K562 (cell line): ENCODE results near the gene NOSIP. TPM values are rescaled to one million over a fixed set of nuclear protein-coding genes. Genes with fewer than 3 reads are reported as not detected.

ENCODE experiments used
- polyA plus RNA-seq, 8 experiments: library from polyadenylated mRNA; depleted of rRNA in 4 of 8; stranded (reverse) in 5 of 8; unstranded in 3 of 8; fragments of >200 nt; fragmentation: Nextera tagmentation in 2 of 8; fragmentation: Illumina TruSeq in 1 of 8; extraction: Ambion mirVana in 2 of 8; extraction: Trizol in 1 of 8; gene quantifications; 2 replicates each; pipeline versions ENCODE4 v1.2.1 to v1.2.3, GENCODE V29; 2011 to 2014; ENCODE audit warnings: inconsistent platforms in 1 of 8, missing spikeins in 1 of 8
- small RNA-seq: library from RNA; depleted of rRNA; stranded (forward); fragments of <200 nt; gene quantifications from one replicate; pipeline ENCODE3, GENCODE V24; 2014
- total RNA-seq, 7 experiments: library from RNA; depleted of rRNA in 6 of 7; stranded (reverse); fragments of >200 nt in 6 of 7; fragmentation: Illumina TruSeq in 2 of 7; extraction: Trizol in 2 of 7; gene quantifications; 2 replicates each; pipeline versions ENCODE4 v1.2.1 to v1.2.3, GENCODE V29; 2011 to 2021; ENCODE audit warnings: low replicate concordance in 1 of 7

The NOSIP gene
- total and polyA plus RNA-seq, 9 of the 15 experiments (the other 6 are each of a cell fraction or from before 2014, with no cell fraction given) = 14.4 to 153 (median 79.9) TPM

Small RNAs within 50 kb of the gene (small RNA-seq; reads per million reads assigned to genes)
- not detected for gene RF00019

Other genes with a start within 250 kb of the NOSIP start
Only the 7 nearest of the 27 such genes appear.
- 4,429 and 4,457 TPM in 2 replicates for gene RPS11, start 84.1 kb downstream of the NOSIP start, total RNA-seq (2014; rRNA removed)
- gene RPS11, start 84.1 kb downstream of the NOSIP start, total RNA-seq (2014; rRNA removed; fragmentation: Illumina TruSeq; extraction: Trizol) = 3,727 and 4,095 TPM in 2 replicates
- 4,584 and 4,811 TPM in 2 replicates for gene RPS11, start 84.1 kb downstream of the NOSIP start, total RNA-seq (2015; rRNA removed; fragmentation: Illumina TruSeq; extraction: Trizol)
- gene RPS11, start 84.1 kb downstream of the NOSIP start, total RNA-seq (2021) = 2,569 and 2,586 TPM in 2 replicates
- gene RPS11, start 84.1 kb downstream of the NOSIP start, polyA plus RNA-seq (2011; rRNA removed) = 3,634 and 4,412 TPM in 2 replicates
- gene RPS11, start 84.1 kb downstream of the NOSIP start, polyA plus RNA-seq (2014; fragmentation: Illumina TruSeq; extraction: Trizol) = 9,049 and 9,152 TPM in 2 replicates
- gene RPS11, start 84.1 kb downstream of the NOSIP start, polyA plus RNA-seq (2014; fragmentation: Nextera tagmentation; extraction: Ambion mirVana) = 1,000 to 10,000 TPM; 3,635 to 4,338 TPM
- gene RPS11, start 84.1 kb downstream of the NOSIP start, polyA plus RNA-seq (2014; rRNA removed) = 4,533 and 5,388 TPM in 2 replicates
- gene FCGRT, start 67.9 kb downstream of the NOSIP start, total RNA-seq (2014; rRNA removed) = 0.77 and 2.8 TPM in 2 replicates
- 0.38 and 1.1 TPM in 2 replicates for gene FCGRT, start 67.9 kb downstream of the NOSIP start, total RNA-seq (2014; rRNA removed; fragmentation: Illumina TruSeq; extraction: Trizol)
- 1.2 and 1.7 TPM in 2 replicates for gene FCGRT, start 67.9 kb downstream of the NOSIP start, total RNA-seq (2015; rRNA removed; fragmentation: Illumina TruSeq; extraction: Trizol)
- gene FCGRT, start 67.9 kb downstream of the NOSIP start, total RNA-seq (2021) = 2.2 and 4.0 TPM in 2 replicates
- gene FCGRT, start 67.9 kb downstream of the NOSIP start, polyA plus RNA-seq (2011; rRNA removed) = 1.0 and 8.6 TPM in 2 replicates
- 1.4 and 1.6 TPM in 2 replicates for gene FCGRT, start 67.9 kb downstream of the NOSIP start, polyA plus RNA-seq (2014; fragmentation: Illumina TruSeq; extraction: Trizol)
- under 1 TPM; 0.11 to 0.18 TPM for gene FCGRT, start 67.9 kb downstream of the NOSIP start, polyA plus RNA-seq (2014; fragmentation: Nextera tagmentation; extraction: Ambion mirVana)
- gene FCGRT, start 67.9 kb downstream of the NOSIP start, polyA plus RNA-seq (2014; rRNA removed) = 1.8 and 2.2 TPM in 2 replicates
- 14.1 and 17.7 TPM in 2 replicates for gene RCN3, start 52.6 kb downstream of the NOSIP start, total RNA-seq (2014; rRNA removed)
- gene RCN3, start 52.6 kb downstream of the NOSIP start, total RNA-seq (2014; rRNA removed; fragmentation: Illumina TruSeq; extraction: Trizol) = 0.70 and 1.3 TPM in 2 replicates
- 2.6 and 3.2 TPM in 2 replicates for gene RCN3, start 52.6 kb downstream of the NOSIP start, total RNA-seq (2015; rRNA removed; fragmentation: Illumina TruSeq; extraction: Trizol)
- 9.0 TPM in 2 replicates for gene RCN3, start 52.6 kb downstream of the NOSIP start, total RNA-seq (2021)
- gene RCN3, start 52.6 kb downstream of the NOSIP start, polyA plus RNA-seq (2011; rRNA removed) = 1.6 and 3.3 TPM in 2 replicates
- gene RCN3, start 52.6 kb downstream of the NOSIP start, polyA plus RNA-seq (2014; fragmentation: Illumina TruSeq; extraction: Trizol) = 2.0 and 6.4 TPM in 2 replicates
- gene RCN3, start 52.6 kb downstream of the NOSIP start, polyA plus RNA-seq (2014; fragmentation: Nextera tagmentation; extraction: Ambion mirVana) = under 1 TPM; 0.43 to 0.76 TPM
- 4.9 and 6.8 TPM in 2 replicates for gene RCN3, start 52.6 kb downstream of the NOSIP start, polyA plus RNA-seq (2014; rRNA removed)
- 0.73 and 2.3 TPM in 2 replicates for gene PRRG2, start 760 bp upstream of the NOSIP start, total RNA-seq (2014; rRNA removed)
- 0.33 TPM in 1 of 2 replicates, not detected in the other for gene PRRG2, start 760 bp upstream of the NOSIP start, total RNA-seq (2014; rRNA removed; fragmentation: Illumina TruSeq; extraction: Trizol)
- 0.65 and 0.94 TPM in 2 replicates for gene PRRG2, start 760 bp upstream of the NOSIP start, total RNA-seq (2015; rRNA removed; fragmentation: Illumina TruSeq; extraction: Trizol)
- gene PRRG2, start 760 bp upstream of the NOSIP start, total RNA-seq (2021) = 1.1 TPM in 2 replicates
- gene PRRG2, start 760 bp upstream of the NOSIP start, polyA plus RNA-seq (2011; rRNA removed) = 0.13 and 0.20 TPM in 2 replicates
- gene PRRG2, start 760 bp upstream of the NOSIP start, polyA plus RNA-seq (2014; fragmentation: Illumina TruSeq; extraction: Trizol) = 0.12 and 0.36 TPM in 2 replicates
- under 1 TPM; 0.06 to 0.11 TPM for gene PRRG2, start 760 bp upstream of the NOSIP start, polyA plus RNA-seq (2014; fragmentation: Nextera tagmentation; extraction: Ambion mirVana)
- 1.1 and 1.4 TPM in 2 replicates for gene PRRG2, start 760 bp upstream of the NOSIP start, polyA plus RNA-seq (2014; rRNA removed)
- gene PRR12, start 10.6 kb upstream of the NOSIP start, total RNA-seq (2014; rRNA removed) = 1.5 and 2.8 TPM in 2 replicates
- 0.29 and 0.33 TPM in 2 replicates for gene PRR12, start 10.6 kb upstream of the NOSIP start, total RNA-seq (2014; rRNA removed; fragmentation: Illumina TruSeq; extraction: Trizol)
- 0.98 and 1.7 TPM in 2 replicates for gene PRR12, start 10.6 kb upstream of the NOSIP start, total RNA-seq (2015; rRNA removed; fragmentation: Illumina TruSeq; extraction: Trizol)
- 18.8 and 21.1 TPM in 2 replicates for gene PRR12, start 10.6 kb upstream of the NOSIP start, total RNA-seq (2021)
- 0.24 and 0.57 TPM in 2 replicates for gene PRR12, start 10.6 kb upstream of the NOSIP start, polyA plus RNA-seq (2011; rRNA removed)
- 3.0 and 6.1 TPM in 2 replicates for gene PRR12, start 10.6 kb upstream of the NOSIP start, polyA plus RNA-seq (2014; fragmentation: Illumina TruSeq; extraction: Trizol)
- under 1 TPM; 0.01 TPM for gene PRR12, start 10.6 kb upstream of the NOSIP start, polyA plus RNA-seq (2014; fragmentation: Nextera tagmentation; extraction: Ambion mirVana)
- 4.7 and 7.0 TPM in 2 replicates for gene PRR12, start 10.6 kb upstream of the NOSIP start, polyA plus RNA-seq (2014; rRNA removed)
- gene RRAS, start 59.6 kb upstream of the NOSIP start, total RNA-seq (2014; rRNA removed) = 8.2 and 10.4 TPM in 2 replicates
- gene RRAS, start 59.6 kb upstream of the NOSIP start, total RNA-seq (2014; rRNA removed; fragmentation: Illumina TruSeq; extraction: Trizol) = 1.5 and 1.7 TPM in 2 replicates
- 3.1 and 3.7 TPM in 2 replicates for gene RRAS, start 59.6 kb upstream of the NOSIP start, total RNA-seq (2015; rRNA removed; fragmentation: Illumina TruSeq; extraction: Trizol)
- 8.3 and 9.3 TPM in 2 replicates for gene RRAS, start 59.6 kb upstream of the NOSIP start, total RNA-seq (2021)
- gene RRAS, start 59.6 kb upstream of the NOSIP start, polyA plus RNA-seq (2011; rRNA removed) = 15.4 and 16.4 TPM in 2 replicates
- 8.5 and 13.9 TPM in 2 replicates for gene RRAS, start 59.6 kb upstream of the NOSIP start, polyA plus RNA-seq (2014; fragmentation: Illumina TruSeq; extraction: Trizol)
- gene RRAS, start 59.6 kb upstream of the NOSIP start, polyA plus RNA-seq (2014; fragmentation: Nextera tagmentation; extraction: Ambion mirVana) = 1 to 10 TPM in 1 of 2 experiments, under 1 TPM in 1; 0.70 to 1.3 TPM
- gene RRAS, start 59.6 kb upstream of the NOSIP start, polyA plus RNA-seq (2014; rRNA removed) = 17.3 and 18.3 TPM in 2 replicates
- 12.9 and 18.0 TPM in 2 replicates for gene SCAF1, start 61.7 kb upstream of the NOSIP start, total RNA-seq (2014; rRNA removed)
- gene SCAF1, start 61.7 kb upstream of the NOSIP start, total RNA-seq (2014; rRNA removed; fragmentation: Illumina TruSeq; extraction: Trizol) = 2.5 and 2.8 TPM in 2 replicates
- gene SCAF1, start 61.7 kb upstream of the NOSIP start, total RNA-seq (2015; rRNA removed; fragmentation: Illumina TruSeq; extraction: Trizol) = 4.9 and 6.0 TPM in 2 replicates
- gene SCAF1, start 61.7 kb upstream of the NOSIP start, total RNA-seq (2021) = 75.5 and 79.0 TPM in 2 replicates
- 3.7 and 4.3 TPM in 2 replicates for gene SCAF1, start 61.7 kb upstream of the NOSIP start, polyA plus RNA-seq (2011; rRNA removed)
- 9.7 and 22.5 TPM in 2 replicates for gene SCAF1, start 61.7 kb upstream of the NOSIP start, polyA plus RNA-seq (2014; fragmentation: Illumina TruSeq; extraction: Trizol)
- gene SCAF1, start 61.7 kb upstream of the NOSIP start, polyA plus RNA-seq (2014; fragmentation: Nextera tagmentation; extraction: Ambion mirVana) = under 1 TPM; 0.20 to 0.25 TPM
- gene SCAF1, start 61.7 kb upstream of the NOSIP start, polyA plus RNA-seq (2014; rRNA removed) = 11.4 and 14.6 TPM in 2 replicates